ENCODE results near the gene PSMD9.

Gene PSMD9

GRCh38 chr12:121949648-121950397, 61.2 kb downstream of the PSMD9 start:
- in situ Hi-C loops (cut with MboI; ENCODE audit: low sequenced_read_pairs) = no loop called here

- in situ Hi-C loops (cut with MboI; ENCODE audit: low sequenced_read_pairs) = no loop called here
Observed at GRCh38 chr12:121953117-121953692, 64.6 kb downstream of the PSMD9 start.

GRCh38 chr12:121953695-121954094, 65.1 kb downstream of the PSMD9 start:
- in situ Hi-C loops (cut with MboI; ENCODE audit: low sequenced_read_pairs) = no loop called here

GRCh38 chr12:121955258-121956237, 67.0 kb downstream of the PSMD9 start:
- in situ Hi-C loops (cut with MboI; ENCODE audit: low sequenced_read_pairs) = no loop called here

GRCh38 chr12:121957861-121958515, 69.4 kb downstream of the PSMD9 start:
- in situ Hi-C loops (cut with MboI; ENCODE audit: low sequenced_read_pairs) = no loop called here

- in situ Hi-C loops (cut with MboI; ENCODE audit: low sequenced_read_pairs) = no loop called here
Observed at GRCh38 chr12:121958541-121959240, 70.1 kb downstream of the PSMD9 start.

GRCh38 chr12:121960541-121960940, 72.0 kb downstream of the PSMD9 start:
- in situ Hi-C loops (cut with MboI; ENCODE audit: low sequenced_read_pairs) = no loop called here

GRCh38 chr12:121961195-121961879, 72.7 kb downstream of the PSMD9 start:
- in situ Hi-C loops (cut with MboI; ENCODE audit: low sequenced_read_pairs) = no loop called here

GRCh38 chr12:121963341-121964018, 74.9 kb downstream of the PSMD9 start:
- in situ Hi-C loops (cut with MboI; ENCODE audit: low sequenced_read_pairs) = no loop called here

GRCh38 chr12:121964813-121965643, 76.4 kb downstream of the PSMD9 start:
- in situ Hi-C loops (cut with MboI; ENCODE audit: low sequenced_read_pairs) = no loop called here

GRCh38 chr12:121966959-121967358, 78.4 kb downstream of the PSMD9 start:
- in situ Hi-C loops (cut with MboI; ENCODE audit: low sequenced_read_pairs) = no loop called here

Data from HL-60/S4 treated with retinoic acid at 250 ng/mL for 4 days and 3 days (cell line).